IMR-90 (cell line): ENCODE results near the gene SNX21. TPM values are rescaled to one million over a fixed set of nuclear protein-coding genes. Genes with fewer than 3 reads are reported as not detected.

Experiments
- ATAC-seq: fragments of 200-7000 bp; cut with Tn5 transposase; 2 replicates; pipeline ENCODE4 v1.9.1; 2020; ENCODE audit warnings: low read depth, mild to moderate bottlenecking, moderate library complexity
- BruUV-seq: library from RNA; stranded (reverse); fragments of 400-500 nt; replicated peaks from 2 replicates; lab custom pipeline; 2021; lab: Mats Ljungman, UMichigan
- CTCF ChIA-PET: fragments of 300-600 bp; formaldehyde crosslinking; extraction: SDS; loops from one replicate; lab custom pipeline; 2021; ENCODE audit warnings: antibody characterized with exemption; lab: Yijun Ruan, JAX
- POLR2A ChIA-PET: fragments of 300-600 bp; sonication (Branson Sonifier 250); formaldehyde crosslinking; loops from one replicate; lab custom pipeline; 2022; ENCODE audit warnings: antibody characterized with exemption; ENCODE audit not compliant: unreplicated experiment; lab: Charles Lee
- DNase-seq: peaks from one replicate; pipeline ENCODE4 v3.0.0; 2013
- H2AFZ ChIP-seq: replicated peaks from 2 replicates; pipeline ENCODE3; 2013; ENCODE audit warnings: low read length, mild to moderate bottlenecking; ENCODE audit not compliant: poor library complexity
- H2AK5ac ChIP-seq: 2 replicates; pipeline ENCODE4 v1.6.1; 2013; ENCODE audit warnings: low read depth, low read length, inconsistent platforms
- H2AK9ac ChIP-seq: replicated peaks from 2 replicates; pipeline ENCODE3; 2013; ENCODE audit warnings: mild to moderate bottlenecking, low read depth, low read length, moderate library complexity; ENCODE audit not compliant: poor library complexity
- H2BK120ac ChIP-seq: 2 replicates; pipeline ENCODE4 v1.6.1; 2013; ENCODE audit warnings: low read depth, low read length, inconsistent platforms
- H2BK15ac ChIP-seq: 3 replicates; pipeline ENCODE4 v1.6.1; 2013; ENCODE audit warnings: low read depth, low read length, inconsistent platforms
- H2BK20ac ChIP-seq: 2 replicates; pipeline ENCODE4 v1.6.1; 2013; ENCODE audit warnings: low read depth, mild to moderate bottlenecking, inconsistent platforms, low read length, moderate library complexity
- H2BK5ac ChIP-seq: 2 replicates; pipeline ENCODE4 v1.6.1; 2013; ENCODE audit warnings: mild to moderate bottlenecking, low read depth, low read length, inconsistent platforms; ENCODE audit not compliant: poor library complexity, severe bottlenecking
- H3K14ac ChIP-seq: replicated peaks from 2 replicates; pipeline ENCODE4 v1.6.1; 2013; ENCODE audit warnings: low read depth, low read length, inconsistent platforms
- H3K18ac ChIP-seq: 2 replicates; pipeline ENCODE4 v1.6.1; 2013; ENCODE audit warnings: low read depth, low read length, control low read depth
- H3K23ac ChIP-seq: 2 replicates; pipeline ENCODE4 v1.6.1; 2013; ENCODE audit warnings: low read depth, low read length, inconsistent platforms
- H3K27ac ChIP-seq: 2 replicates; pipeline ENCODE4 v1.5.1; 2013; ENCODE audit warnings: mild to moderate bottlenecking, control low read depth, low read length; ENCODE audit not compliant: insufficient read depth
- H3K27me3 ChIP-seq: 2 replicates; pipeline ENCODE4 v1.6.1; 2013; ENCODE audit warnings: low read length; ENCODE audit not compliant: control insufficient read depth, insufficient read depth
- H3K36me3 ChIP-seq: 2 replicates; pipeline ENCODE4 v1.6.1; 2013; ENCODE audit warnings: low read length, mixed read lengths; ENCODE audit not compliant: control insufficient read depth, insufficient read depth
- H3K4ac ChIP-seq: 2 replicates; pipeline ENCODE4 v1.6.1; 2013; ENCODE audit warnings: low read depth, low read length, inconsistent platforms
- H3K4me1 ChIP-seq: 2 replicates; pipeline ENCODE4 v1.6.1; 2013; ENCODE audit warnings: low read length, mixed read lengths; ENCODE audit not compliant: control insufficient read depth, insufficient read depth
- H3K4me2 ChIP-seq: 2 replicates; pipeline ENCODE4 v1.6.1; 2013; ENCODE audit warnings: low read depth, mild to moderate bottlenecking, control low read depth, low read length, moderate library complexity
- H3K4me3 ChIP-seq: 2 replicates; pipeline ENCODE4 v1.5.1; 2013; ENCODE audit warnings: low read depth, mild to moderate bottlenecking, control low read depth, low read length, moderate library complexity; ENCODE audit not compliant: insufficient read depth
- H3K56ac ChIP-seq: 2 replicates; pipeline ENCODE4 v1.6.1; 2013; ENCODE audit warnings: low read length, inconsistent platforms; ENCODE audit not compliant: insufficient read depth; ENCODE audit errors: extremely low read depth
- H3K79me1 ChIP-seq, 2 experiments: 2 replicates each; pipeline ENCODE4 v1.6.1; 2013; ENCODE audit warnings: low read length in 2 of 2, inconsistent platforms in 1 of 2, low read depth in 1 of 2
- H3K9ac ChIP-seq: 2 replicates; pipeline ENCODE4 v1.6.1; 2013; ENCODE audit warnings: low read depth, low read length, control low read depth
- H3K9me1 ChIP-seq: 2 replicates; pipeline ENCODE4 v1.6.1; 2013; ENCODE audit warnings: low read length, inconsistent platforms; ENCODE audit not compliant: insufficient read depth
- H3K9me3 ChIP-seq: 2 replicates; pipeline ENCODE4 v1.6.1; 2013; ENCODE audit warnings: low read length; ENCODE audit not compliant: control insufficient read depth, insufficient read depth
- H4K20me1 ChIP-seq: 2 replicates; pipeline ENCODE4 v1.6.1; 2013; ENCODE audit warnings: low read length, inconsistent platforms; ENCODE audit not compliant: insufficient read depth
- H4K5ac ChIP-seq: 2 replicates; pipeline ENCODE4 v1.6.1; 2013; ENCODE audit warnings: mild to moderate bottlenecking, low read depth, low read length, control low read depth
- H4K8ac ChIP-seq, 2 experiments: 2 replicates each; pipeline ENCODE4 v1.6.1; 2013; ENCODE audit warnings: low read depth in 2 of 2, low read length in 2 of 2, control low read depth in 1 of 2, inconsistent platforms in 1 of 2
- H4K91ac ChIP-seq: 2 replicates; pipeline ENCODE4 v1.6.1; 2013; ENCODE audit warnings: low read depth, low read length, inconsistent platforms; ENCODE audit not compliant: insufficient read depth
- MAFK ChIP-seq: IDR thresholded peaks from 2 replicates; pipeline ENCODE4 v1.6.1; 2012; ENCODE audit warnings: low read depth, low read length, improper control_type of control experiment
- WGBS, 2 experiments: methylation state at CpG; one replicate each; pipeline versions ENCODE4 v1.1.5 to v1.1.7; 2013; ENCODE audit warnings: missing lambda C conversion rate in 2 of 2; ENCODE audit not compliant: insufficient read length in 1 of 2; ENCODE audit errors: extremely low coverage in 2 of 2; 5-methylcytosine and 5-hydroxymethylcytosine counted together
- dilution Hi-C: fragments of 300-500 bp; cut with HindIII; formaldehyde crosslinking; loops from one replicate; pipeline ENCODE4 v1.14.3; 2018; ENCODE audit warnings: low sequenced_read_pairs; ENCODE audit not compliant: unreplicated experiment
- in situ Hi-C: fragments of 300-500 bp; cut with MboI; formaldehyde crosslinking; loops from 3 replicates; pipeline ENCODE4 v1.14.3; 2019; ENCODE audit warnings: low sequenced_read_pairs, inconsistent platforms, mixed read lengths
- intact Hi-C: fragments of 100-400 bp; cut with micrococcal nuclease; formaldehyde crosslinking; loops from 2 replicates; pipeline ENCODE4 v1.10.0; 2022
- polyA plus RNA-seq, 3 experiments: library from polyadenylated mRNA; depleted of rRNA; stranded (reverse); fragments of >200 nt; gene quantifications; 2 replicates each; pipeline ENCODE4 v1.2.3, GENCODE V29; 2012; ENCODE audit warnings: low replicate concordance in 1 of 3
- total RNA-seq: library from RNA; depleted of rRNA; stranded (reverse); fragments of >200 nt; gene quantifications from 2 replicates; pipeline ENCODE4 v1.2.3, GENCODE V29; 2012

Gene SNX21
- total and polyA plus RNA-seq, 2 of the 4 experiments (the other 2 are of a cell fraction): 11.1 to 17.9 TPM

- TF ChIP-seq MAFK: no peak
- Histone ChIP-seq H4K5ac (no peak overlapping the region), H3K36me3 (peaks cover 21% of the 10 kb centered on the region), H3K56ac (peak overlapping the region; percentile 70; the same call in 1 of the 2 replicates), H2AFZ (peak overlapping the region; percentile 12), H2BK15ac (no peak overlapping the region), H3K4me2 (peak overlapping the region; percentile 94), H3K18ac (no peak overlapping the region), H3K23ac (peak overlapping the region; percentile 77), H3K9me3 (no peaks in the 10 kb centered on the region), H2BK20ac (no peak overlapping the region), H4K8ac (peak overlapping the region in 1 of 2 experiments; percentile 81; a peak in 2 of 4 replicates), H4K91ac (peak overlapping the region; percentile 77; the same call in 1 of the 2 replicates), H3K4ac (no peak overlapping the region; the same call in 1 of the 2 replicates), H3K14ac (peak overlapping the region; percentile 65), H2AK5ac (no peak overlapping the region), H4K20me1 (peaks cover 12% of the 10 kb centered on the region; the same call in 1 of the 2 replicates), H3K79me1 (peaks cover 19 to 42% of the 10 kb centered on the region in 2 experiments), H2BK120ac (no peak overlapping the region), H2AK9ac (peak overlapping the region; percentile 95), H3K9me1 (peaks cover 12% of the 10 kb centered on the region; the same call in 1 of the 2 replicates), H3K27ac (no peak overlapping the region), H3K27me3 (no peaks in the 10 kb centered on the region), H2BK5ac (no peak overlapping the region), H3K9ac (peak overlapping the region; percentile 84), H3K4me3 (peak overlapping the region; percentile 53), H3K4me1 (peaks cover 17% of the 10 kb centered on the region)
- CTCF ChIA-PET: interaction anchor here (1.4 kb wide), 1 partner anchor 14 kb away, joined by 3 read pairs; no protein-coding TSS in a partner anchor
- POLR2A ChIA-PET: no interaction called here
- in situ Hi-C loops (no loop called here), dilution Hi-C loops (no loop called here), intact Hi-C loops (no loop called here)
- no CpG with 5 or more reads among the region's 7 CpGs for WGBS, 2 experiments
- DNase-seq (no peak), ATAC-seq (no peak)
- TSS peak; percentile 84 for BruUV-seq
Observed at GRCh38 chr20:45813489-45813888, 20.1 kb upstream of the SNX21 start.
